Measurements from ENCODE around the gene FYB2. TPM values are rescaled to one million over a fixed set of nuclear protein-coding genes. Genes with fewer than 3 reads are reported as not detected.

Gene FYB2
- total RNA-seq, 1 experiment from 2014 or later = not detected

GRCh38 chr1:56863265-56863992, 44.2 kb upstream of the FYB2 start:
- intact Hi-C loops (cut with micrococcal nuclease) = no loop called here
- Histone ChIP-seq H3K27me3 (ENCODE audit: insufficient read depth, low read length) (peaks cover 38% of the 10 kb centered on the region), H2AFZ (ENCODE audit: low read depth, low read length, poor library complexity, severe bottlenecking) (no peak overlapping the region)

More at GRCh38 chr1:56863265-56863992, 44.2 kb upstream of the FYB2 start:
- ChIA-PET POLR2A (no interaction called here), RAD21 (ENCODE audit: low non-redundant PET in 1 of 2, low total read pairs in 2 of 2, uncharacterized antibody in 2 of 2, unreplicated experiment in 2 of 2) (no interaction called here), CTCF (no interaction called here)
- Histone ChIP-seq H4K20me1 (ENCODE audit: insufficient read depth) (no peaks in the 10 kb centered on the region), H3K4me1 (ENCODE audit: control insufficient read depth in 1 of 2, insufficient read depth in 2 of 2, low read length in 2 of 2) (no peaks in the 10 kb centered on the region), H3K9ac (ENCODE audit: low read length) (no peak overlapping the region), H3K4me2 (ENCODE audit: low read length) (no peak overlapping the region), H3K9me2 (ENCODE audit: insufficient read depth) (no peaks in the 10 kb centered on the region), H3K9me3 (ENCODE audit: control insufficient read depth in 1 of 2, insufficient read depth in 1 of 2, low read depth in 1 of 2, low read length in 2 of 2) (no peaks in the 10 kb centered on the region), H3K27ac (ENCODE audit: low read depth, low read length) (no peak overlapping the region), H3K4me3 (replicated peaks in 1 of 2; ENCODE audit: low read depth in 1 of 2, low read length in 2 of 2) (no peak overlapping the region), H3K79me2 (ENCODE audit: insufficient read depth, low read length) (no peaks in the 10 kb centered on the region), H3K36me3 (ENCODE audit: control insufficient read depth in 1 of 2, insufficient read depth in 2 of 2, low read length in 2 of 2) (no peaks in the 10 kb centered on the region)
- BruUV-seq (replicated peaks) = no TSS peak
- ATAC-seq (no peak), DNase-seq (ENCODE audit: low read depth, low spot score) (no peak)
- TF ChIP-seq, protein P1, sequence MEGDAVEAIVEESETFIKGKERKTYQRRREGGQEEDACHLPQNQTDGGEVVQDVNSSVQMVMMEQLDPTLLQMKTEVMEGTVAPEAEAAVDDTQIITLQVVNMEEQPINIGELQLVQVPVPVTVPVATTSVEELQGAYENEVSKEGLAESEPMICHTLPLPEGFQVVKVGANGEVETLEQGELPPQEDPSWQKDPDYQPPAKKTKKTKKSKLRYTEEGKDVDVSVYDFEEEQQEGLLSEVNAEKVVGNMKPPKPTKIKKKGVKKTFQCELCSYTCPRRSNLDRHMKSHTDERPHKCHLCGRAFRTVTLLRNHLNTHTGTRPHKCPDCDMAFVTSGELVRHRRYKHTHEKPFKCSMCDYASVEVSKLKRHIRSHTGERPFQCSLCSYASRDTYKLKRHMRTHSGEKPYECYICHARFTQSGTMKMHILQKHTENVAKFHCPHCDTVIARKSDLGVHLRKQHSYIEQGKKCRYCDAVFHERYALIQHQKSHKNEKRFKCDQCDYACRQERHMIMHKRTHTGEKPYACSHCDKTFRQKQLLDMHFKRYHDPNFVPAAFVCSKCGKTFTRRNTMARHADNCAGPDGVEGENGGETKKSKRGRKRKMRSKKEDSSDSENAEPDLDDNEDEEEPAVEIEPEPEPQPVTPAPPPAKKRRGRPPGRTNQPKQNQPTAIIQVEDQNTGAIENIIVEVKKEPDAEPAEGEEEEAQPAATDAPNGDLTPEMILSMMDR (IDR thresholded peaks at IDR 0.05 in 2 of 3, conservative IDR thresholded peaks at IDR 0.05 in 1 of 3; ENCODE audit: borderline replicate concordance in 1 of 3, insufficient read depth in 1 of 3, low read depth in 2 of 3, low read length in 2 of 3) = no peak
- TF ChIP-seq TCF7L2 (IDR thresholded peaks at IDR 0.05; ENCODE audit: borderline replicate concordance, extremely low read depth, insufficient read depth, insufficient read length) = no peak
- TF ChIP-seq REST (IDR thresholded peaks at IDR 0.05; ENCODE audit: low read depth) = no peak
